Stimulated activated CD8-positive, alpha-beta memory T cell treated with anti-CD3 and anti-CD28 coated beads, Interleukin-12 subunit alpha, Interleukin-12 subunit beta, amount 100 ng/mL, for 24 hours (primary cell): ENCODE data around the gene ZFP64.
"Not testable (repeated sequence)": the region's sequence is repeated elsewhere in the genome, so short reads cannot be mapped to it uniquely, and the experiment has no call there.

Source experiments
- DNase-seq: peaks from one replicate; pipeline ENCODE4 v3.0.0-alpha.2; 2020; ENCODE audit errors: extremely low read depth

Gene ZFP64

DNA sequence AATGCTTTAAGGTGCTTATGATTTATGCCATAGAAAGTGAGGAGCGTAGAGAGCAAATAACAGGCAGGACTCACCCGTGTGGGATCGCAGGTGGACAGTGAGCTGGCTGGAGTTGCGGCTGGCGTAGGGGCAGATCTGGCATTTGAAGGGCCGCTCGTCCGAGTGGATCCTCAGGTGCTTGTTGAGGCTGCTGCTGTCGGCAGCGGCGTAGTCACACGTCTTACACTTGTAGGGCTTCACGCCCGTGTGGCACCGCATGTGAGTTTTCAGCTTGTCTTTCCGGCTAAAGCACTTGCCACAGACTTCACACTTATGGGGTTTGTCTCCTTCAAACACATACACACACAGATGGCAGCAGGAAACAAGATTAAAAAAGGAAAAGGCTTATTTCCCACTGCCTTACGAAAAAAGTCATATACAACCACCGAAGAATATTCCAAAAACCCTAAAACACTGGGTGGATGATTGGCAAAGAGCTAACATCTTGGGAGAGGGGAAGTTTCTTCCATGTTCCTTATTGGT is 31.5 kb downstream of the ZFP64 start:
- DNase-seq: no peak

DNA sequence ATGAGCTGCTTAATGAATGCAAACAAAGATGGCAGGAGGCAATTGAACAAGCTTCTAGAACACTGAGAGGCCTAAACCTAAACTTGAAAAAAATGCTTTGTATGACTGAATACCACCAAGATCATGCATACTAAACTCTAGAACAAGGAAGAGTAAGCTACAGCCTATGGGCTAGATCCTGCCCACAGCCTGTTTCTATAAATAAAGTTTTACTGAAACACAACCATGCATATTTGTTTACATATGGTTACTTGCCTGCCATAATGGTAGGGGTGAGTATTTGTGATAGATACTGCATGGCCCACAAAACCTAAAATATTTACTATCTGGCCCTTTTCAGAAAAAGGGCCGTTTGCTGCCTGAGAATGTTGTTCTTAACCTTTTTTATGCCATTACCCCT is 37.0 kb downstream of the ZFP64 start:
- DNase-seq: no peak

DNA sequence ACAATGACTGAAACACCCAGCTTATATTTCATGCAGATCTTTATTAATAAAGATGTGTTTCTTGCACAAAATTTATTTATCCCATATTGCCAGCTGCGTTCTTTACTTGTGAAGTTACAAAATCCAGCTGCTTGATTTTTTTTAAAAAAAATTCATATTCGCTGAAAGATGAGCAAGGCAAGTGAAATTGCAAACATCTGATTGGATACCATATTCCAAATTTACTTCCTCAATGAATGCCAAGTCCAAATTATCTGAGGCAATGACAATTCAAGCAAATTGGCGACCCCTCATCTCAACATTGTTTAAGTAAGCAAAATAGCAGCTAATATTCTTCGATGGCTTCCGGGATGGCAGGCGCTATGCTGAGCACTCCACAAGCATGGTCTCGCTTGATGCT is 37.7 kb downstream of the ZFP64 start:
- no peak for DNase-seq

DNA sequence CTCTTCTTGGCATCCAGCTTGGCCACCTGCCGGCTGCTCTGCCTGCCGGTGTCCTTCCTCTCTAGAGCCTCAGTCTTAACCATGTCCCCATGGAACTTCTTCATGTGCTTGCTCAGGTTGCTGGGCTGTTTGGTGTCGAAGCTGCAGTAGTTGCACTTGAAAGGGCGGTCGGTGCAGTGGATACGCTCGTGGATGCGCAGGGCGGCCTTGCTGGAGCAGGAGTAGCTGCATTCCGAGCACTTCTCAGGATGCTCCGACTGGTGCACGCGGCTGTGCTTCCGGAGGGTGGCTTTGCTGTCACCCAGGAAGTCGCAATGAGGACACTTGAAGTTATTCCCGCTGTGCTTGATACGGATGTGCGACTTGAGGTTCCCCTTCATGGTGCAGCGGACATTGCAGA is 38.7 kb downstream of the ZFP64 start:
- DNase-seq: no peak

DNA sequence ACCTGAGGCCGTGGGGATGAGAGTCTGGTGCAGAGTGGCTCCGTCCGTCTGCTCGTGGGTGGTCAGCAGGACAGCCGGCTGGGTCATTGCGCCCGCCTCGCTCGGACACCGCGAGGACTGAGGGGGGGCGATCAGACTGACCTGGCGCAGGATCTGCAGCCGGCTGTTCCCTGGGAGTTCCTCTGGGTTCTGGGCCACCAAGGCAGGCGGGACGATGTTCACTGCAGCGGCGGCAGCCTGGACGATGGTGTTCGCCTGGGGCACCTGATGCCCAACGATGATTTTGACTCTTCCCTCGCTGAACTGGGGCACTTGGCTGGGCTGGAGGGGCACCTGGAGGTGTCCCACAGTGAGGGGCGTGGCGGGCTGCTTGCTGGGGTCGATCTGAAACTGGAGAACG is 39.2 kb downstream of the ZFP64 start:
- DNase-seq: no peak

DNA sequence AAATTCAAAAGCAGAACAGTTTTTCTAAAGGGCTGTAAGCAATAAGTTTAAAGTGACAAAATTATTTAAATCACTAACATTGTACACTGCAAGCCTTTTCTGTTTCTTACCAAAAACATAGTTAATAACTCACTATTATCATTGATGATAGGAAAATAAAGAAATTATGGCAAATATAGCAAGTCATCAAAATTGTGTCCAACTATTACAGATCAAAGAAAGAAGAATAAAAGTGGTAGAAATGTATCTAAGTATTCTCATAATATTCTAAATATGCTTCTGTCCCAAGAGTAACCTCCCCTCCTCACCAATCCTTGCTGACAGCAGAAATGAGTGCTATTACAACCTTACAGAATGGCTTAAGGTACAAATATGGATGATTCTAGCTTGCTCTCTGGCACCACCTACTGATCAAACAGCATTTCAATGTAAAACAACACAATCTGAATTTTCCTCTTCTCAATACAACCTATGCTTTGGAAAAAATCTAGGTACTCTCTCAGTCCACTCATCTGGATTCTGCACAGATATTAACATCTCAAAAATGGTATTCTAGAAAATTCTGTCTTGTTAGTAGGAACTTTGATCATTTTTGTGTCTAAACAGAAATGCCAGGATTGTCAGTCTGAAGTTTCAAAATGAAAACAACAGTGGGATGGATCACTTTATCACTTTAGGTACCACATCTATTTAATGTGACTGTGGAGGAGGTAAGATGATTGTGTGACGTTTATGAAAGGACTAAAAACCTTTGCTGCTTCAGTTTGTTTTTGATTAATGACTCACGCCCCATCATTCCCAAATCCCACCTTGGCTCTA is 40.9 kb downstream of the ZFP64 start:
- no peak for DNase-seq

DNA sequence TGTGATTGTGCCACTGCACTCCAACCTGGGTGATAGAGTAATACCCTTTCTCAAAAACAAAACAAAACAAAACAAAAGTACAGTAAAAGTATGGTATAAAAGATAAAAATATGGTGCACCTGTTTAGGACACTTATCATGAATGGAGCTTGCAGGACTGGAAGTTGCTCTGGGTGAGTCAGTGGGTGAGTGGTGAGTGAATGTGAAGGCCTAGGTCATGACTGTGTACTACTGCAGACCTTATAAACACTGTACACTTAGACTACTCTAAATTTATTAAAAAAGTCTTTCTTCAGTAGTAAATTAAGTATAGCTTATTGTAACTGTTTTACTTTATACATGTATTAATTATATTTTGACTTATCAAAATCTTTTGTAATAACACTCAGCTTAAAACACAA is 46.0 kb downstream of the ZFP64 start:
- no peak for DNase-seq

DNA sequence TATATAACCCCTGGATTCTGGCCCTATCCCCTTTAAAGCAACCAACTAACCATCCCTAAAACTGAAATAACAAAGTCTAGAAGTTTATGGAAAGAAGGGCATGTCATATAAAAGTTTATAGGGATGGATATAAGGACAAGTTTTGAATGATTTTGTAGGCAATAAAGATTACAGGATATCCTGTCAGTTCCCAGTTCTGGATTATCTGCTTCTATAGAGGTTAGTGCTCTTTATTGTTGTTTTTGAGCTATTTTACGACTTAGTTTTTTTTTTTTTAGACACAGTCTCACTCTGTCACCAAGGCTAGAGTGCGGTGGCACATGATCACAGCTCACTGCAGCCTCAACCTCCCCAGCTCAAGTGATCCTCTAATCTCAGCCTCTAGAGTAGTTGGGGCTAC is 48.3 kb downstream of the ZFP64 start:
- DNase-seq: no peak

DNA sequence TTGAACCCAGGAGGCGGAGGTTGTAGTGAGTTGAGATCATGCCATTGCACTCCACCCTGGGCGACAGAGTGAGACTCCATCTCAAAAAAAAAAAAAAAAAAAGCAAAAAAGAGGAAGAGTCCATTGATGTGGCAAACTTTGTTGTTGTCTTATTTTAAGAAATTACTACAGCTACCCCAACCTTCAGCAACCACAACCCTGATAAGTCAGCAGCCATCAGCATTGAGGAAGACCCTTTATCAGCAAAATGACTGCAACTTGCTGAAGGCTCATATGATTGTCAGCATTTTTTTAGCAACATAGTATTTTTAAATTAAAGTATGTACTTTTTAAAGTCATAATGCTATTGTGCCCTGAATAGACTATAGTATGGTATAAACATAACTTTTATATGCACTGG is 48.8 kb downstream of the ZFP64 start:
- no peak for DNase-seq

DNA sequence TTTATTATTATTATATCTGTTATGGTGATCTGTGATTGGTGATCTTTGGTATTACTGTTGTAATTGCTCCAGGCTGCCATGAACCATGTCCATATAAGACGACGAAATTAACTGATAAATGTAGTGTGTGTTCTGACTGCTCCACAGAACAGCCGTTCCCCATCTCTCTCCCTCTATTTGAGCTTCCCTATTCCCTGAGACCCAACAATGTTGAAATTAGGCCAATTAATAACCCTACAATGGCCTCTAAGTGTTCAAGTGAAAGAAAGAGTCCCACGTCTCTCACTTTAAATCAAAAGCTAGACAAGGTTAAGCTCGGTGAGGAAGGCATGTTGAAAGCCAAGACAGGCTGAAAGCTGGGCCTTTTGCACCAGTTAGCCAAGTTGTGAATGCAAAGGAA is 51.6 kb downstream of the ZFP64 start:
- DNase-seq: no peak

DNA sequence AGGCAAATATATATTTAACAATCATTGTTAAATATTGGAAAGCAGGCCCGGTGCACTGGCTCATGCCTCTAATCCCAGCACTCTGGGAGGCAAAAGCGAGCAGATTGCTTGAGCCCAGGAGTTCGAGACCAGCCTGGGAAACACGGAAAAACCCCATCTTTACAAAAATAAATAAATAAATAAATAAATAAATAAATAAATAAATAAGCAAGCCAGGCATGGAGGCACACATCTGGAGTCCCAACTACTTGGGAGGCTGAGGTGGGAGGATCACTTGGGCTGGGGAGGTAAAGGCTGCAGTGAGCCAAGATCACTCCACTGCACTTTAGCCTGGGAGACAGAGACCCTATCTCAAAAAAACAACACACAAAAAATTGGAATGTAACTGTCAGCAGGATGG is 53.7 kb downstream of the ZFP64 start:
- DNase-seq: no peak

DNA sequence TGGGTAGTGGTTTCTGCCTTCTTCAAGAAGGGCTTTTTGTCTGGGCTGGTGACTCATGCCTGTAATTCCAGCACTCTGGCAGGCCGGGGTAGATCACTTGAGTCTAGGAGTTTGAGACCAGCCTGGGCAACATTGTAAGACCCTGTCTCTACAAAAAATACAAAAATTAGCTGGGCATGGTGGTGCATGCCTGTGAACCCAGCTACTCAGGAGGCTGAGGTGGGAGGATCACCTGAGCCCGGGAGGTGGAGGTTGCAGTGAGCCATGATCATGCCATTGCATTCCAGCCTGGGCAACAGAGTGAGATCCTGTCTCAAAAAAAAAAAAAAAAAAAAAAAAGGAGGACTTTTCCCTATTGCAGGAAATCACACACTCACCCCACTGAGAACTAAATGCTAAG is 57.9 kb downstream of the ZFP64 start:
- DNase-seq: not testable (repeated sequence)

DNA sequence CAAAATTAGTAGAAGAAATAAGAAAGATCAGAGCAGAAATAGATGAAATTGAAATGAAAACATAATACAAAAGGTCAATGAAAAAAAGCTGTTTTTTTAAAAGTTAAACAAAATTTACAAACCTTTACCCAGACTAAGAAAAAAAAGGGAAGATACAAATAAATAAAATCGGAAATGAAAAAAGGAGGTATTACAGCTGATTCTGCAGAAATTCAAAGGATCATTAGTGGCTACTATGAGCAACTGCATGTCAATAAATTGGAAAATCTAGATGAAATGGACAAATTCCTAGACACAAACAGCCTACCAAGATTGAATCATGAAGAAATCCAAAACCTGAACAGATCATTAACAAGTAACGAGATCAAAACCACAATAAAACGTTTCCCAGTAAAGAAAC is 59.2 kb downstream of the ZFP64 start:
- no peak for DNase-seq

DNA sequence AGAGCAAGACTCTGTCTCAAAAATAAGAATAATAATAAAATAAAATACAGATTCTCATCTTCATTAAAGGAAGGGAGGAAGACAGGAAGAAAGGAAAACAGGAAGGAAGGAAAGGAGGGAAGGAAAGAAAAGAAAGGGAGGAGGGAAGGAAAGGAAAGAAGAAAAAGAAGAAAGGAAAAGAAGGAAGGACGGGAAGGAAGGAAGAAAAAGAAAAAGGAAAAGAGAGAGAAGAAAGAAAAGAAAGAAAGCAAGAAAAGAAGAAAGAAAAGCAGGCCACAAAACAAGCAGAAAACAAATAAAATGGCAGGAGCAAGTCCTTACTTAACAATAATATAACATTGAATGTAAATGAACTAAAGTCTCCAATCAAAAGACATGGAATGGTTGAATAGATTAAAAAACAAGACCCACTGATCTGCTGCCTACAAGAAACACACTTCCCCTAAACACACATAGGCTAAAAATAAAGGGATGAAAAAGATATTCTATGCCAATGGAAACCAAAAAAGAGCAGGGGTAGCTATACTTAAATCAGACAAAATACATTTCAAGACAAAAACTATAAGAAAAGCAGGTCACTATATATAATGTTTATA is 60.4 kb downstream of the ZFP64 start:
- DNase-seq: no peak

DNA sequence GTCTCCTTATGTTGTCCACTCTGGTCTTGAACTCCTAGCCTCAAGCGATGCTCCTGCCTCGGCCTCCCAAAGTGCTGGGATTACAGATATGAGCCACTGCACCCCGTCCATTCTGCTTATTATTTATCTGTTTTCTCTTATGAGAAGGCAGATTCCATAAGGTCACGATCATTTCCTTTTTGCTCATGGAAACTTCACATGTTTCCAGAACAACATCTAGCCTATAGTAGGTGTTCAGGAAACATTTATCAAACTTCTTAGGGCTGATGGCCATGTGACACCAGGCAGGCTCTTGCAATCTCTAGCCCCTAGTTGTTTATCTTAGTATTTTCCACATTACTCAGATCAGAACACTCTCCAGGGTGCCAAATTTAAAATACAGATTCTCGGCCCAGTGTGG is 61.2 kb downstream of the ZFP64 start:
- DNase-seq: no peak

DNA sequence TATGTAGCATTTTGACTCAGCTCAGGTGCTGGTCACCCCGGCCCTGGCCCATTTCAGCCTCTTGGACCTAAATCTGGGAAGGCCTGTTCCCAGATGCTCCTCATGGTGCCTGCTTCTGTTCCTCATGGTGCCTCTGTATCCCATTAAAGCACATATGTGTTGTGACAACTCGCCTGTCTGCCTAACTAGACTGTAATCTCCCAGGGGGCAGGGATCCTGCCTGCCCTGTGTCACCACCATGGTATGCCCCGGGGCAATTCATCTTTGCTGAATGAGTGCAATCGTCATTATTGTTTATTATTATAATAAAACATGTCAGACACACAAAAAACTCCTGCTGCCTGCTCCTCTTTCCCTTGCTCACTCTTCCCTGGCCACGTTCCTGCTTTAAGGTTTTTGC is 62.0 kb downstream of the ZFP64 start:
- no peak for DNase-seq

DNA sequence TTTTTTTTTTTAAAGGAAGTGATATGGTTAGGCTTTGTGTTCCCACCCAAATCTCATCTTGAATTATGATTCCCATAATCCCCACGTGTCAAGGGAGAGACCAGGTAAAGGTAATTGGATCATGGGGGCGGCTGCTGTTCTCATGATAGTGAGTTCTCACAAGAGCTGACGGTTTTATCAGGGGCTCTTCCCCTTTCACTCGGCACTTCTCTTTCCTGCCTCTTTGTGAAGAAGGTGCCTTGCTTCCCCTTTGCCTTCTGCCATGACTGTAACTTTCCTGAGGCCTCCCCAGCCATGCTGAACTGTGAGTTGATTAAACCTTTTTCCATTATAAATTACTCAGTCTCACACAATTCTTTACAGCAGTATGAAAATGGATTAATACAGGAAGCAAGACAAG is 64.3 kb downstream of the ZFP64 start:
- no peak for DNase-seq

DNA sequence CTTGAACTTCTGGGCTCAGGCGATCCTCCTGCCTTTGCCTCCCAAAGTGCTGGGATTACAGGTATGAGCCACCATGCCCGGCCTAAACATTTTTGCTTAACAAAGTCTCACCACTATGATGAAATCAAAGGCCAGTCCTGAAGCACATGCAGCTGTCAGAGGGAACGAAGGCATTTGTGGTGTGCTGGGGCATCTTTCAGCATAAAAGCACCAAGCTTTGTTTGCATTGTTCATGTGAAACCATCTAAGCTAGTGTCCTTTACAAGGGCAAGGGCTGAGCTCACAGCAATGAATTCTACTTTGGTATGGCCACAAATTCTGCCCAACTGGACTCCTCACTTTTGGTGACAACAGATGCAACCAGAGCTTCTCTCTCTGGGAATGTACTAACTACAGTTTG is 66.8 kb downstream of the ZFP64 start:
- DNase-seq: no peak

DNA sequence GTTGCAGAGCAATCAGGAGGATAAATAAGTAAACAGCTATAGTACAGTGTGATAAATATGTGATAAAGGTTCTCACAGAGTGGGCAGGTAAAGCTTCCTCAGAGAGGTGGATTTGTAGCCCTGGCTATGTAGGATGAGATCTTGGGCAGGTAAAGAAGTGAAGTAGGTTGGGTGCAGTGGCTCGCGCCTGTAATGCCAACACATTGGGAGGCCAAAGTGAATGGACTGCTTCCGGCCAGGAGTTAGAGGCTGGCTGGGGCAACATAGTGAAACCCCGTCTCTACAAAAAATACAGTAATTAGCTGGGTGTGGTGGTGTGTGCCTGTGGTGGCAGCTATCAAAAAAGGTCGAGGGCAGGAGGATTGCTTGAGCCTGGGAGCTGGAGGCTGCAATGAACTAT is 72.9 kb downstream of the ZFP64 start:
- DNase-seq: no peak

DNA sequence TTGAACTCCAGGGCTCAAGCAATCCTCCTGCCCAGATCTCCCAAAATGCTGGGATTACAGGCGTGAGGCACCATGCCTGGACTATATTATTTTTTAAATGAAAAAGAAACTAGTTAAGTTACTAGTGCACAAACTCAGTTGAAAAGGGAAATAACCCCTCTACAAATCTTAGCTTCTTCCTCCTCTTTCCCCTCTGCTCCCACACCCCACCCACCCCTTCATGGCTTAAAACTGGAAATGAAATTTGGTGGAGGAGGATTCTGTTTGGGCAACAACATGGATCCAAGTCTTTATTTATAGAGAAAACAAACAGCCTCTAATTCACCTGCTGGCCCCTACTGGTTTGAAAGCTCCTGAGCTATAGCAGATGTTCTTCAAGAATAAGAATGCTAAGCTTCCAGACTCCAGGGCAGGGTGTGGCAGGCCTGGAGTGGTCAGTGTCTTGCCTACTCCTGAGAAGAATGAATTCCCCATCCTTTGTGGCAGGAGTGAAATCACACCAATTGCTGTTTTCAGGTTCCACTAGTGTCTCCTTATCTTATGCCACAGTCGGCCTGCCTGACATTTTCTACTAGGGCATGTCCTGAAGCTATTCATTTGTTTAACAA is 73.5 kb downstream of the ZFP64 start:
- DNase-seq: no peak

DNA sequence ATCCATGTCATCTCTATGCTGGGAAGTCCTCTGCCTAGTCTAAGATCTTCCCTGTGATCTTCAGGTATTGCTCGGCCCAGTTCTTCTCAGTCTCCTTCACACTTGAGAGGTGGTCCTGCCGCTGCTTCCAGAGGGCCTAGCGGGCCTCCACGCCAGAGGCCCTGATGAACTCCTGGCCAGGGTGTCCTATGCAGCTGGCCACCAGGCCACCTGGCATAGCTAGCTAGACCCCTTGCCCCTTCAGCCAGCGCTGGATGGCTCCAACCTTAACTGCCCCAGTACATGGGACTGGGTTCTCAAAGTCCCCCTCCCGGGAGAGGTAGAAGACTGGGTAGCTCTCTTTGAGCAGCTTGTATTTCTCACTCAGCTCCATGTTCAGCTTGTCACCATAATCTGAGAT is 81.1 kb downstream of the ZFP64 start:
- no peak for DNase-seq

DNA sequence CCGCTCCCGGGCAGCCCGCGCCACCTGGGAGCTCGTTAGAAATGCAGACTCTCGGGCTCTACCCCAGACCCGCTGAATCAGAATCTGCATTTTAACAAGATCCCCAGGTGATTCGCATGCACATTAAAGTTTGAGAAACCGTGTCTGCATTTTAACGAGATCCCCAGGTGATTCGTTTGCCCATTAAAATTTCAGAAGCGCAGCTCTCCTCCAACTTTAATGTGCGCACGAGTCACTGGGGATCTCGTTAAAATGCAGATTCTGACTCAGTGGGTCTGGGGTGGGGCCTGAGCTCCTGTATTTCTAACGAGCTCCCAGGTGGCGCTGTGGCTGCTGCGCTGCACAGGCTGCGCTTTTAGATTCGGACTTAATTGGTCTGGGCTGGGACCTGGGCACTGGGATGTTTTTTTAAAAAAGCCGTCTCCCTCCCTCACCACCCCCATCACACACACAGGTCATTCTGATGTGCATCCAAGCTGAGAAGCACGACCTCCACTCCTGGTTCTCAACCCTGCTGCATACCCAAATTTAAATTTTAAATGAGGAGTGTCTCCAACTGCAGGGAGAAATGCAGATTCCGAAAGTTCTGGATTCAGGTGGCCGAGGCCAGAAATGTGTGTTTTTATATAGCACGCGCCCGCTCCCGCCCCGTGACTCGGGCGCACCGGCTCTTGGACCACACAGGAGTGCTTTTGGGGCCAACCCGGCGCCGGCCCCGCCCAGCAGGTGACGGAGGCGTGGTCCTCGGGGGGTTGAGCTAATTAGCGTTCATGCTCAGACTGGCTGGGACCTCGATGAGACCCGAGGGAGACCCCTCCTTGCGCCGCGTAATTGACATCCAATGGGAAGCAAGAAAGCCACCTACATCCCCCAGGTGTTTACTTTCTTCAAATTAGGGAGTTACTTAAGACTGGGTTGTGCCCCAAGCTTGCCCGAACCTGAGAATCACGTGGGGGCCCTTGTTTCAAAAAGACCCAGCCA is 85.8 kb downstream of the ZFP64 start:
- DNase-seq: no peak
